Measurements from ENCODE around the gene NPTXR.

The NPTXR gene

DNA sequence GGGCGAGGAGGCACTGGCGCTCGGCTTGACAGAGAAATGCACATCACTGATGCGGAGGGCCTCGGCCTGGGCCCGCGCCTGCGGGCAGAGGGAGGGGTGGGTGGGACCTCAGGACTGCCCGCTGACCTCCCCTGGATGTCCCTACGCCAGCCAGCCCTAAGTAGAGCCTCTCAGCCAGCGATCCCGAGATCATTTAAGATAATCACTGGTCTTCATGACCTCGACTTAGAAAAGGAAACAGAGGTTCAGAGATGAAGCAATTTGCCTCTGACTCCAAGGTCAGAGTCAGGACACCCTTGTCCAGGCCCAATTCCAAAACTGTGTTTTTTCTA is 23.3 kb upstream of the NPTXR start:
- H3K9me2 ChIP-seq (replicated peaks; ENCODE audit: control insufficient read depth, low read length) = no peaks in the 10 kb centered on the region
- H3K9me3 ChIP-seq (ENCODE audit: control insufficient read depth, insufficient read depth, low read length) = no peaks in the 10 kb centered on the region
- H3K27ac ChIP-seq (ENCODE audit: low read depth, low read length) = no peak overlapping the region
- H3F3A ChIP-seq (ENCODE audit: control insufficient read depth, insufficient read depth) = peaks cover 11% of the 10 kb centered on the region
- no peak overlapping the region for H3K4me3 ChIP-seq (ENCODE audit: low read length)
- peaks cover 43% of the 10 kb centered on the region for H3K79me2 ChIP-seq (ENCODE audit: control insufficient read depth, low read length)
- no peak overlapping the region for H3K4me2 ChIP-seq (ENCODE audit: low read length)
- peaks cover 29% of the 10 kb centered on the region for H3K4me1 ChIP-seq (ENCODE audit: control insufficient read depth, low read length)
- no peaks in the 10 kb centered on the region for H3K27me3 ChIP-seq (ENCODE audit: control insufficient read depth, low read length)
- peaks cover 65% of the 10 kb centered on the region for H3K36me3 ChIP-seq (ENCODE audit: control insufficient read depth, low read length)
- H4K20me1 ChIP-seq (ENCODE audit: control insufficient read depth, insufficient read depth, low read depth, low read length) = peaks cover 18% of the 10 kb centered on the region
- TF ChIP-seq, protein P1, sequence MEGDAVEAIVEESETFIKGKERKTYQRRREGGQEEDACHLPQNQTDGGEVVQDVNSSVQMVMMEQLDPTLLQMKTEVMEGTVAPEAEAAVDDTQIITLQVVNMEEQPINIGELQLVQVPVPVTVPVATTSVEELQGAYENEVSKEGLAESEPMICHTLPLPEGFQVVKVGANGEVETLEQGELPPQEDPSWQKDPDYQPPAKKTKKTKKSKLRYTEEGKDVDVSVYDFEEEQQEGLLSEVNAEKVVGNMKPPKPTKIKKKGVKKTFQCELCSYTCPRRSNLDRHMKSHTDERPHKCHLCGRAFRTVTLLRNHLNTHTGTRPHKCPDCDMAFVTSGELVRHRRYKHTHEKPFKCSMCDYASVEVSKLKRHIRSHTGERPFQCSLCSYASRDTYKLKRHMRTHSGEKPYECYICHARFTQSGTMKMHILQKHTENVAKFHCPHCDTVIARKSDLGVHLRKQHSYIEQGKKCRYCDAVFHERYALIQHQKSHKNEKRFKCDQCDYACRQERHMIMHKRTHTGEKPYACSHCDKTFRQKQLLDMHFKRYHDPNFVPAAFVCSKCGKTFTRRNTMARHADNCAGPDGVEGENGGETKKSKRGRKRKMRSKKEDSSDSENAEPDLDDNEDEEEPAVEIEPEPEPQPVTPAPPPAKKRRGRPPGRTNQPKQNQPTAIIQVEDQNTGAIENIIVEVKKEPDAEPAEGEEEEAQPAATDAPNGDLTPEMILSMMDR (IDR thresholded peaks at IDR 0.05; ENCODE audit: low read depth, low read length, poor library complexity, severe bottlenecking) = no peak
- TF ChIP-seq EZH2phosphoT487 (IDR thresholded peaks at IDR 0.05; ENCODE audit: borderline replicate concordance, low read length) = no peak

DNA sequence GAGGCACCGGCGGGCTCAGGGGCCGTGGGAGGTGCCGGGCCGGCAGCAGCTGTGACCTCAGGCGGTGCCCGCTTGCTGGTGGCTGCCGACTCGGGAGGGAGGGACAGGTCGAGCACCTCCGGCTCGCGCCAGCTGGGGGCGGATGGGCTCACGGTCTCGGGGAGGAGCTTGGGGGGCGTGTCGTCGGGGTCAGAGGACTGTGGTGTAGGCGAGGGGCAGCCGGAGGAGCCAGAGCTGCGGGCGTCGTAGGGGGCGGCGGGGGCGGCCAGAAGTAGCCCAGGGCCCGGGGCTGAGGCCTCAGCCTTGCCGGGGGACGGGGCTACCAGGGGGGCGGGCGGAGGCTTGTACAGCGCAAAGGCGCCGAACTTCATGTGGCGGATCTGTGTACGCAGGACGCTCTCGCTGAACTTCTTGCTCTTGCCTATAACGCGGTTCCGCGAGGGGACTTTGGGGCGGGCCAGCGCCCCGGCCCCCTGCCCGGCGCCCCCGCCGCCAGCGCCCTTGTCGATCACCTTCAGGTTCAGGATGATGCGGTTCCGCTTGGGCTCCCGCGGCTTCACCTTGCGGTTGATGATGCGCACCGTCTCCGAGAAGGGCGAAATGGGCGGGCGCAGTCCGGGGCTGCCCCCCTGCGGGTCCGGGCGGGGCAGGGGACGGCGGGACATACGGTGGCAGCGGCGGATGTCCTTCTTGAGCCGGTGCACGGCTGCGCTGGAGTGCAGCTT is 22.7 kb upstream of the NPTXR start:
- Histone ChIP-seq H3F3A (ENCODE audit: control insufficient read depth, insufficient read depth) (peaks cover 15% of the 10 kb centered on the region), H3K36me3 (ENCODE audit: control insufficient read depth, low read length) (peaks cover 65% of the 10 kb centered on the region), H3K4me2 (ENCODE audit: low read length) (no peak overlapping the region), H3K4me1 (ENCODE audit: control insufficient read depth, low read length) (peaks cover 31% of the 10 kb centered on the region), H3K27me3 (ENCODE audit: control insufficient read depth, low read length) (no peaks in the 10 kb centered on the region), H3K27ac (ENCODE audit: low read depth, low read length) (no peak overlapping the region), H3K79me2 (ENCODE audit: control insufficient read depth, low read length) (peaks cover 41% of the 10 kb centered on the region), H3K9me2 (replicated peaks; ENCODE audit: control insufficient read depth, low read length) (no peaks in the 10 kb centered on the region), H4K20me1 (ENCODE audit: control insufficient read depth, insufficient read depth, low read depth, low read length) (peaks cover 18% of the 10 kb centered on the region), H3K9me3 (ENCODE audit: control insufficient read depth, insufficient read depth, low read length) (no peaks in the 10 kb centered on the region), H3K4me3 (ENCODE audit: low read length) (no peak overlapping the region)
- TF ChIP-seq, protein P1 (IDR thresholded peaks at IDR 0.05; ENCODE audit: low read depth, low read length, poor library complexity, severe bottlenecking) = no peak
- TF ChIP-seq EZH2phosphoT487 (IDR thresholded peaks at IDR 0.05; ENCODE audit: borderline replicate concordance, low read length) = no peak

DNA sequence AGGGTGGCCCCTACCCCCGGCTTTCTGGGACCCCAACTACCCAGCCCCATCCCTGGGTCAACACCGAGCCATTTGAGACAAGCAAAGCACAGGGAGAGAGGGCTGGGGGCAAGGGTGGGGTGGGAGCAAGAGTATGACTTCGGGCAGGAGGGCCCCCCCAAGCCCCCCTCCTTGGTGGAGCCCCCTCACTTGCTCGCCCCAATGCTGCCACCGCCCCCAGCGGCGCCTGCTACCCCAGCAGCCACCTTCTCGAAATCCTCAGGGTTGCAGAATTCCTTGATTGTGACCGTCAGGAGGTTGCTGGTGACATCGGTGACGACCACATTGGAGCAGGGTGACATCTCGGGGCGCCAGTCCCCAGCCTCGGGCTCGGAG is 22.2 kb upstream of the NPTXR start:
- Histone ChIP-seq H3F3A (ENCODE audit: control insufficient read depth, insufficient read depth) (peaks cover 15% of the 10 kb centered on the region), H3K9me2 (replicated peaks; ENCODE audit: control insufficient read depth, low read length) (no peaks in the 10 kb centered on the region), H3K4me1 (ENCODE audit: control insufficient read depth, low read length) (peaks cover 31% of the 10 kb centered on the region), H3K4me3 (ENCODE audit: low read length) (no peak overlapping the region), H3K79me2 (ENCODE audit: control insufficient read depth, low read length) (peaks cover 35% of the 10 kb centered on the region), H3K36me3 (ENCODE audit: control insufficient read depth, low read length) (peaks cover 62% of the 10 kb centered on the region), H3K27me3 (ENCODE audit: control insufficient read depth, low read length) (no peaks in the 10 kb centered on the region), H3K9me3 (ENCODE audit: control insufficient read depth, insufficient read depth, low read length) (no peaks in the 10 kb centered on the region), H3K27ac (ENCODE audit: low read depth, low read length) (no peak overlapping the region), H4K20me1 (ENCODE audit: control insufficient read depth, insufficient read depth, low read depth, low read length) (peaks cover 21% of the 10 kb centered on the region), H3K4me2 (ENCODE audit: low read length) (no peak overlapping the region)
- no peak for TF ChIP-seq EZH2phosphoT487 (IDR thresholded peaks at IDR 0.05; ENCODE audit: borderline replicate concordance, low read length)
- TF ChIP-seq, protein P1 (IDR thresholded peaks at IDR 0.05; ENCODE audit: low read depth, low read length, poor library complexity, severe bottlenecking) = no peak
